Lung (tissue), 12 donors: Measurements from ENCODE around the gene PRKD1. TPM values are rescaled to one million over a fixed set of nuclear protein-coding genes. Genes with fewer than 3 reads are reported as not detected.
"Not testable (repeated sequence)": the region's sequence is repeated elsewhere in the genome, so short reads cannot be mapped to it uniquely, and the experiment has no call there.

ENCODE experiments used
- ATAC-seq: fragments of 200-7000 bp; cut with Tn5 transposase; one replicate; pipeline ENCODE4 v1.9.1; 2020; ENCODE audit warnings: moderate number of reproducible peaks; ENCODE audit not compliant: insufficient read depth, low FRiP score
- DNase-seq, 3 donors: peaks; one replicate each; pipeline ENCODE4 v3.0.0-alpha.2; 2013 to 2017
- H3K27ac ChIP-seq, 2 donors: one replicate each; pipeline ENCODE4 v1.5.1; 2013; ENCODE audit warnings: mild to moderate bottlenecking in 2 of 2, moderate library complexity in 2 of 2, control low read depth in 1 of 2, inconsistent platforms in 1 of 2, low read depth in 1 of 2, low read length in 1 of 2
- H3K27me3 ChIP-seq, 3 donors: one replicate each; pipeline ENCODE4 v1.5.1; 2013; ENCODE audit warnings: low read length in 2 of 3; ENCODE audit not compliant: control insufficient read depth in 3 of 3, insufficient read depth in 3 of 3
- H3K36me3 ChIP-seq, 4 donors: one replicate each; pipeline ENCODE4 v1.5.1; 2013; ENCODE audit warnings: low read length in 4 of 4, mild to moderate bottlenecking in 1 of 4, moderate library complexity in 1 of 4; ENCODE audit not compliant: control insufficient read depth in 4 of 4, insufficient read depth in 4 of 4
- H3K4me1 ChIP-seq, 5 donors: one replicate each; pipeline ENCODE4 v1.5.1; 2013; ENCODE audit warnings: low read length in 5 of 5, mild to moderate bottlenecking in 2 of 5, moderate library complexity in 1 of 5; ENCODE audit not compliant: control insufficient read depth in 5 of 5, insufficient read depth in 5 of 5
- H3K4me3 ChIP-seq: one replicate; pipeline ENCODE4 v1.5.1; 2013; ENCODE audit warnings: mild to moderate bottlenecking, control low read depth, moderate library complexity
- H3K9ac ChIP-seq, 2 donors: one replicate each; pipeline ENCODE4 v1.5.1; 2013; ENCODE audit warnings: low read length in 2 of 2, control low read depth in 1 of 2; ENCODE audit not compliant: insufficient read depth in 1 of 2
- H3K9me3 ChIP-seq, 4 donors: one replicate each; pipeline ENCODE4 v1.5.1; 2013; ENCODE audit warnings: low read length in 3 of 4, mild to moderate bottlenecking in 1 of 4, moderate library complexity in 1 of 4; ENCODE audit not compliant: control insufficient read depth in 4 of 4, insufficient read depth in 3 of 4
- CTCF ChIP-seq: IDR thresholded peaks from 2 replicates; pipeline ENCODE4 v1.5.1; 2012; ENCODE audit warnings: mild to moderate bottlenecking; ENCODE audit errors: control extremely low read depth, extremely low read depth
- WGBS, 2 donors: extraction: QIAGEN DNeasy Blood & Tissue Kit; methylation state at CpG; one replicate each; pipeline ENCODE4 v1.1.7; 2013; 5-methylcytosine and 5-hydroxymethylcytosine counted together
- polyA plus RNA-seq, 2 donors: library from polyadenylated mRNA; stranded (reverse); fragments of 200-250 nt; gene quantifications; one replicate each; pipeline ENCODE4 v1.2.1, GENCODE V29; 2013
- total RNA-seq, 2 donors: library from RNA; depleted of rRNA in 1 of 2; stranded (reverse); fragments of >200 nt in 1 of 2; gene quantifications; one replicate each; pipeline ENCODE4 v1.2.1, GENCODE V29; 2014 to 2021
- donor health status: control.
- donor health status: control.
- donor health status: Bipolar disorder and iron deficiency.
- donor health status: healthy.
- donor health status: DM: yes; HTN: yes; CAD: no.

Gene PRKD1
- total and polyA plus RNA-seq, 4 donors, result 4.0 to 20.9 (median 11.2) TPM

GRCh38 chr14:29847056-29847380, 80.6 kb downstream of the PRKD1 start:
- DNase-seq (no peak), ATAC-seq (no peak)
- Histone ChIP-seq H3K9me3 (peaks cover 0 to 2% (median 0%) of the 10 kb centered on the region in 4 donors), H3K4me1 (peaks cover 0 to 6% (median 0%) of the 10 kb centered on the region in 5 donors), H3K27me3 (no peaks in the 10 kb centered on the region), H3K4me3 (no peak overlapping the region), H3K9ac (no peak overlapping the region), H3K36me3 (no peaks in the 10 kb centered on the region), H3K27ac (no peak overlapping the region)
- no peak for TF ChIP-seq CTCF

- no peak overlapping the region for H3K4me3 ChIP-seq
- DNase-seq (no peak), ATAC-seq (no peak)
- peaks cover 0 to 6% (median 0%) of the 10 kb centered on the region in 5 donors for H3K4me1 ChIP-seq
- H3K27ac ChIP-seq, result no peak overlapping the region
- 66 to 74% methylated on average over 2 of the region's 2 CpGs for WGBS, 2 donors
- H3K9me3 ChIP-seq, result peaks cover 0 to 2% (median under 1%) of the 10 kb centered on the region in 4 donors
- no peaks in the 10 kb centered on the region for H3K27me3 ChIP-seq
- TF ChIP-seq CTCF, result no peak
- no peaks in the 10 kb centered on the region for H3K36me3 ChIP-seq
- H3K9ac ChIP-seq, result no peak overlapping the region
Observed at GRCh38 chr14:29846339-29847055, 81.2 kb downstream of the PRKD1 start.

- H3K4me1 ChIP-seq, result peaks cover 0 to 6% (median 0%) of the 10 kb centered on the region in 5 donors
- H3K27me3 ChIP-seq, result no peaks in the 10 kb centered on the region
- no peak overlapping the region for H3K9ac ChIP-seq
- ATAC-seq, result no peak
- no peaks in the 10 kb centered on the region for H3K36me3 ChIP-seq
- H3K4me3 ChIP-seq, result no peak overlapping the region
- WGBS, 2 donors, result 79 to 92% methylated on average over 1 of the region's 1 CpG
- H3K27ac ChIP-seq, result no peak overlapping the region
- H3K9me3 ChIP-seq, result peaks cover 5 to 16% (median 11%) of the 10 kb centered on the region in 4 donors
- TF ChIP-seq CTCF, result no peak
- no peak for DNase-seq
Observed at GRCh38 chr14:29843981-29844380, 83.7 kb downstream of the PRKD1 start.

GRCh38 chr14:29842228-29842627, 85.4 kb downstream of the PRKD1 start:
- no peaks in the 10 kb centered on the region for H3K27me3 ChIP-seq
- DNase-seq (no peak), ATAC-seq (no peak)
- TF ChIP-seq CTCF, result no peak
- no peak overlapping the region for H3K9ac ChIP-seq
- WGBS, 2 donors, result 48 to 50% methylated on average over 1 of the region's 1 CpG
- H3K4me3 ChIP-seq, result no peak overlapping the region
- H3K9me3 ChIP-seq, result peaks cover 5 to 16% (median 11%) of the 10 kb centered on the region in 4 donors
- peaks cover 0 to 6% (median 0%) of the 10 kb centered on the region in 5 donors for H3K4me1 ChIP-seq
- no peaks in the 10 kb centered on the region for H3K36me3 ChIP-seq
- no peak overlapping the region for H3K27ac ChIP-seq

GRCh38 chr14:29840369-29840892, 87.2 kb downstream of the PRKD1 start:
- H3K9me3 ChIP-seq, result peaks cover 5 to 16% (median 11%) of the 10 kb centered on the region in 4 donors
- not testable (repeated sequence) for H3K9ac ChIP-seq, H3K27ac ChIP-seq, H3K4me3 ChIP-seq, H3K4me1 ChIP-seq, H3K27me3 ChIP-seq, DNase-seq, ATAC-seq, H3K36me3 ChIP-seq
- 92% methylated on average over 6 of the region's 6 CpGs for WGBS, 2 donors
